OCI-LY3 (cell line): ENCODE data around the gene MKRN1.

Source experiments
- H2AFZ ChIP-seq: fragments of 200-600, 300-600 bp; shearing (Covaris generic); 2 replicates; pipeline ENCODE4 v1.6.0; 2014; ENCODE audit warnings: antibody characterized with exemption, low read depth, low read length
- H3K27ac ChIP-seq: fragments of 200-600, 300-600 bp; sonication (generic); 2 replicates; pipeline ENCODE4 v1.5.1; 2014; ENCODE audit warnings: mild to moderate bottlenecking, low read length, moderate library complexity, mixed read lengths
- H3K27me3 ChIP-seq: fragments of 200-600, 300-600 bp; sonication (generic); 2 replicates; pipeline ENCODE4 v1.6.1; 2014; ENCODE audit warnings: low read depth, low read length, mixed read lengths
- H3K36me3 ChIP-seq: fragments of 200-600, 300-600 bp; sonication (generic); replicated peaks from 2 replicates; pipeline ENCODE3; 2014; ENCODE audit warnings: low read depth, low read length, mixed read lengths
- H3K4me1 ChIP-seq: fragments of 300-600, 200-600 bp; sonication (generic); 2 replicates; pipeline ENCODE4 v1.6.1; 2014; ENCODE audit warnings: low read length, mixed read lengths
- H3K4me2 ChIP-seq: fragments of 200-600, 300-600 bp; sonication (generic); 2 replicates; pipeline ENCODE4 v1.6.1; 2014; ENCODE audit warnings: low read length, mixed read lengths
- H3K4me3 ChIP-seq: fragments of 300-600, 200-600 bp; sonication (generic); 2 replicates; pipeline ENCODE4 v1.5.1; 2014; ENCODE audit warnings: antibody characterized with exemption, mild to moderate bottlenecking, low read length, moderate library complexity
- H3K79me2 ChIP-seq: fragments of 300-600, 200-600 bp; shearing (Covaris generic); 2 replicates; pipeline ENCODE4 v1.6.1; 2014; ENCODE audit warnings: mild to moderate bottlenecking, low read length, mixed read lengths
- H3K9ac ChIP-seq: fragments of 300-600, 200-600 bp; shearing (Covaris generic); 2 replicates; pipeline ENCODE4 v1.6.0; 2014; ENCODE audit warnings: mild to moderate bottlenecking, low read length, moderate library complexity
- H3K9me3 ChIP-seq: fragments of 200-600, 300-600 bp; shearing (Covaris generic); 2 replicates; pipeline ENCODE4 v1.6.1; 2014; ENCODE audit warnings: low read length, mixed read lengths; ENCODE audit not compliant: insufficient read depth
- H4K20me1 ChIP-seq: fragments of 200-600, 300-600 bp; sonication (generic); 2 replicates; pipeline ENCODE4 v1.6.1; 2016; ENCODE audit warnings: low read length, mixed read lengths; ENCODE audit not compliant: insufficient read depth
- EZH2phosphoT487 ChIP-seq: fragments of 200-600 bp; shearing (Covaris generic); IDR thresholded peaks from 2 replicates; pipeline ENCODE4 v1.6.1; 2018; ENCODE audit warnings: antibody characterized with exemption, mixed run types, low read depth
- TF ChIP-seq, protein P1 (sequence below): fragments of 200-600, 300-600 bp; sonication (generic); IDR thresholded peaks from 2 replicates; pipeline ENCODE4 v1.5.1; 2014; ENCODE audit warnings: antibody characterized with exemption, low read length, low read depth

Gene MKRN1

DNA sequence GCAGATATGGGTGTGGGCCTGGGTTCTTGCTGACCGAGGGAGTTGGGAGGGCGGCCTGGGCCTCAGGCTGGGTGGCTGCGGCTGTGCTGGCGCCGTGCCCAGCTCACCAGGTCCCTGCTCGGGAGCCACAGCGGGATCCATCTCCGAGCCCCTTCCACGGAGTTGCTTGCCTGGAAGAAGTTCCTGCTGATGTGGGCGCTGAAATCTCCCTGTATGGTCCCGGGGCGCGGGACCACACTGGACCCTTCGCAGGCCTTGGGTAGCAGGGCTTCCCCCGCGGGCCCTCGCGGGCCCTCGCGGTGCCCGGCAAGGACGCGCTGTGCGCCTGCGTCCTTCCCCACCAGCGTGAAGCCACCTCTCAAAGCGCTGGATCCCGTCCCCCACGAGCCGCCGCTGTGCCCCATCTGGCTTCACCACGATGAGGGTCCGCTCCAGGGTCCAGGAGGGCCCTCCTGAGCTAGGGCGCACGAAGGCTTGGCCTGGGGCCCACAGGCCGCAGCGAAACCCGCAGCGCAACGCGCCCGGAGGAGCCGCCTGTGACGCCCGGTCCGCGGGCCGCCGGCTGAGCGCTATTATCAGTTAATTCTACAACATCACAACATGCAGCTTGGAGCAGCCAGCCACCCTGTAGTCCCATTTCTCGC, 43.9 kb downstream of the MKRN1 start:
- Histone ChIP-seq H3K27ac (no peak overlapping the region), H3K27me3 (no peaks in the 10 kb centered on the region), H3K4me3 (no peak overlapping the region), H3K9me3 (no peaks in the 10 kb centered on the region), H4K20me1 (no peaks in the 10 kb centered on the region), H3K9ac (no peak overlapping the region), H2AFZ (no peak overlapping the region), H3K79me2 (no peaks in the 10 kb centered on the region), H3K36me3 (no peaks in the 10 kb centered on the region), H3K4me1 (peaks cover 4% of the 10 kb centered on the region; the same call in 1 of the 2 replicates), H3K4me2 (no peak overlapping the region)
- TF ChIP-seq EZH2phosphoT487, result no peak
- TF ChIP-seq, protein P1, sequence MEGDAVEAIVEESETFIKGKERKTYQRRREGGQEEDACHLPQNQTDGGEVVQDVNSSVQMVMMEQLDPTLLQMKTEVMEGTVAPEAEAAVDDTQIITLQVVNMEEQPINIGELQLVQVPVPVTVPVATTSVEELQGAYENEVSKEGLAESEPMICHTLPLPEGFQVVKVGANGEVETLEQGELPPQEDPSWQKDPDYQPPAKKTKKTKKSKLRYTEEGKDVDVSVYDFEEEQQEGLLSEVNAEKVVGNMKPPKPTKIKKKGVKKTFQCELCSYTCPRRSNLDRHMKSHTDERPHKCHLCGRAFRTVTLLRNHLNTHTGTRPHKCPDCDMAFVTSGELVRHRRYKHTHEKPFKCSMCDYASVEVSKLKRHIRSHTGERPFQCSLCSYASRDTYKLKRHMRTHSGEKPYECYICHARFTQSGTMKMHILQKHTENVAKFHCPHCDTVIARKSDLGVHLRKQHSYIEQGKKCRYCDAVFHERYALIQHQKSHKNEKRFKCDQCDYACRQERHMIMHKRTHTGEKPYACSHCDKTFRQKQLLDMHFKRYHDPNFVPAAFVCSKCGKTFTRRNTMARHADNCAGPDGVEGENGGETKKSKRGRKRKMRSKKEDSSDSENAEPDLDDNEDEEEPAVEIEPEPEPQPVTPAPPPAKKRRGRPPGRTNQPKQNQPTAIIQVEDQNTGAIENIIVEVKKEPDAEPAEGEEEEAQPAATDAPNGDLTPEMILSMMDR, result no peak

DNA sequence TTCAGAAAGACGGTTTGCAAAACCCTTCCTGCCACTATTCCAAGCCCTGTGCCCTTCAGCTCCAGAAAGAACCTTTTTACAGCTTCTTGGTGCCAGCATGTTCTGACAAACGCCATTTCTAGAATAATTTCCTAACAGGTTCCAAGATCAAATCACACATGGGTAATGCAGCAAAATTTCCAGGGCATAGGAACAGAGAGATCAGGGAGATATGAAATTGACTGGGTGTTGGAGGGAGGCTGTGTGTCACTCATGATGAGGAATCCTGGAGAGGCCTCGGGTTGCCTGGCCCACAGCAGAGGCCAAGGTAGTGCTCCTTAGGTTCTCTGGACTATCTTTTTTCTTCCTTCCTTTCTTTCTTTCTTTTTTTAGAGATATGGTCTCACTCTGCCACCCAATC, 45.9 kb downstream of the MKRN1 start:
- Histone ChIP-seq H3K4me2 (no peak overlapping the region), H3K4me1 (no peaks in the 10 kb centered on the region), H3K9ac (no peak overlapping the region), H3K79me2 (no peaks in the 10 kb centered on the region), H2AFZ (no peak overlapping the region), H3K4me3 (no peak overlapping the region), H3K36me3 (no peaks in the 10 kb centered on the region), H3K27me3 (0 out of 2 replicates have a peak, but pooled peaks cover 5% of the 10 kb centered on the region), H4K20me1 (no peaks in the 10 kb centered on the region), H3K9me3 (no peaks in the 10 kb centered on the region), H3K27ac (no peak overlapping the region)
- TF ChIP-seq EZH2phosphoT487, result no peak
- TF ChIP-seq, protein P1, result no peak

DNA sequence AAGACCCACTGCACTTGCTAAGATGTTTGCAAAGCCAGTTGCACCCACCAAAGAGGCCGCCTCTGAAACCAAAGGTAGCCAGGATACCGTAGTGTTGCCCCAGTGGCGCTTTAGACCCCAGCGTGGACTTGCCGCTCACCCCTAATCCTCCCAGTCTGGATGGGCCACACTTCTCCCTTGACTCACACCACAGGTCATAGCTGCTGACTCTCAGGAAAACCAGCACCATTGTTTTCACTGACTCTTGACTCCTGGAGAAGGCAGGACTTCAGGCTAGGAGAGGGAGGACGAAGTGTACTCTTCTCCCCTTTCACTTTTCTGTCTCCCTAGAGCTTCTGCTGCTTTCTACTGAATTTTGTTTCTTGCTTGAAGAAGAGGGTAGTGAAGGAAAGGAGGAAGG, 53.2 kb downstream of the MKRN1 start:
- Histone ChIP-seq H3K27ac (no peak overlapping the region), H4K20me1 (no peaks in the 10 kb centered on the region), H2AFZ (no peak overlapping the region), H3K79me2 (no peaks in the 10 kb centered on the region), H3K9ac (no peak overlapping the region), H3K4me1 (no peaks in the 10 kb centered on the region), H3K27me3 (peaks cover 10% of the 10 kb centered on the region; the same call in 1 of the 2 replicates), H3K4me2 (no peak overlapping the region), H3K9me3 (no peaks in the 10 kb centered on the region), H3K36me3 (no peaks in the 10 kb centered on the region), H3K4me3 (no peak overlapping the region)
- TF ChIP-seq, protein P1, result no peak
- TF ChIP-seq EZH2phosphoT487, result no peak

DNA sequence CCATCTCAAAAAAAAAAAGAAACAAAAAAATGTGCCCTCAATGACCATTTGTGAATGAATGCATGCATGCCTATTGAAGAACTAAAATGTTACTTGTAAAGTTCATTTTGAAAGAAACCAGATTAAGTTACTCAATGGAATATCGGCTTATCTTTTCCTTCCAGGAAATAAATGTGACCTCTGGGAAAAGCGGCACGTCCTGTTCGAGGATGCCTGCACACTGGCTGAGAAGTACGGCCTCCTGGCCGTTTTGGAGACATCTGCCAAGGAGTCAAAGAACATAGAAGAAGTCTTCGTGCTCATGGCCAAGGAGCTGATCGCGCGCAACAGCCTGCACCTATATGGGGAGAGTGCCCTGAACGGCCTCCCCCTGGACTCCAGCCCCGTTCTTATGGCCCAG, 53.6 kb downstream of the MKRN1 start:
- TF ChIP-seq EZH2phosphoT487, result no peak
- TF ChIP-seq, protein P1, result no peak
- H3K4me1 ChIP-seq, result no peaks in the 10 kb centered on the region
- peaks cover 10% of the 10 kb centered on the region; the same call in 1 of the 2 replicates for H3K27me3 ChIP-seq
- H3K9me3 ChIP-seq, result no peaks in the 10 kb centered on the region
- no peaks in the 10 kb centered on the region for H4K20me1 ChIP-seq
- H3K79me2 ChIP-seq, result no peaks in the 10 kb centered on the region
- H2AFZ ChIP-seq, result no peak overlapping the region
- H3K4me2 ChIP-seq, result no peak overlapping the region
- H3K36me3 ChIP-seq, result no peaks in the 10 kb centered on the region
- H3K4me3 ChIP-seq, result no peak overlapping the region
- H3K9ac ChIP-seq, result no peak overlapping the region
- H3K27ac ChIP-seq, result no peak overlapping the region
